Thymus (tissue), 14 donors: ENCODE results near the gene NBPF11. TPM values are rescaled to one million over a fixed set of nuclear protein-coding genes. Genes with fewer than 3 reads are reported as not detected.
"Not testable (repeated sequence)": the region's sequence is repeated elsewhere in the genome, so short reads cannot be mapped to it uniquely, and the experiment has no call there.

ENCODE experiments used
- DNase-seq, 9 donors: peaks; one replicate each; pipeline ENCODE4 v3.0.0-alpha.2; 2013; ENCODE audit warnings: low spot score in 9 of 9, low read depth in 6 of 9, missing footprints in 1 of 9
- H3K27ac ChIP-seq, 2 donors: one replicate each; pipeline ENCODE4 v1.5.1; 2013; ENCODE audit warnings: control low read depth in 1 of 2, low read depth in 1 of 2, low read length in 1 of 2, mild to moderate bottlenecking in 1 of 2, moderate library complexity in 1 of 2
- H3K27me3 ChIP-seq, 2 donors: one replicate each; pipeline ENCODE4 v1.5.1; 2013; ENCODE audit warnings: low read length in 1 of 2; ENCODE audit not compliant: control insufficient read depth in 2 of 2, insufficient read depth in 1 of 2
- H3K36me3 ChIP-seq, 2 donors: one replicate each; pipeline ENCODE4 v1.5.1; 2013; ENCODE audit warnings: low read length in 1 of 2, mild to moderate bottlenecking in 1 of 2, moderate library complexity in 1 of 2; ENCODE audit not compliant: control insufficient read depth in 2 of 2, insufficient read depth in 2 of 2
- H3K4me1 ChIP-seq, 2 donors: one replicate each; pipeline ENCODE4 v1.5.1; 2013; ENCODE audit warnings: low read length in 2 of 2; ENCODE audit not compliant: control insufficient read depth in 2 of 2, insufficient read depth in 2 of 2
- H3K4me3 ChIP-seq, 2 donors: one replicate each; pipeline ENCODE4 v1.5.1; 2013; ENCODE audit warnings: low read length in 2 of 2, control low read depth in 1 of 2, mild to moderate bottlenecking in 1 of 2
- H3K9me3 ChIP-seq, 2 donors: one replicate each; pipeline ENCODE4 v1.5.1; 2013; ENCODE audit warnings: low read length in 1 of 2, mild to moderate bottlenecking in 1 of 2; ENCODE audit not compliant: control insufficient read depth in 2 of 2, insufficient read depth in 1 of 2
- WGBS: extraction: QIAGEN DNeasy Blood & Tissue Kit; methylation state at CpG from one replicate; pipeline ENCODE4 v1.1.7; 2013; 5-methylcytosine and 5-hydroxymethylcytosine counted together
- long read RNA-seq, 10 donors: transcript quantifications; one replicate each; lab custom pipeline, GENCODE V29; 2026
- polyA plus RNA-seq: library from polyadenylated mRNA; stranded (reverse); fragments of 200-250 nt; gene quantifications from one replicate; pipeline ENCODE4 v1.2.3, GENCODE V29; 2013
- total RNA-seq: library from RNA; stranded (reverse); fragments of 120-200 nt; gene quantifications from one replicate; pipeline ENCODE4 v1.2.4, GENCODE V29; 2013
- donor health status: healthy.

The NBPF11 gene
- total RNA-seq (5.9 TPM), polyA plus RNA-seq (12.9 TPM)
- long read RNA-seq, donor 1, result 0 reads
- long read RNA-seq, donor 2, partial matches to known transcripts, result 5 of 5 reads
- long read RNA-seq, donor 2, other reads (novel, unspliced or antisense), result 0 of 5 reads
- long read RNA-seq, donor 3, result 0 reads
- long read RNA-seq, donor 4, result 0 reads
- long read RNA-seq, donor 5, result 0 reads
- long read RNA-seq, donor 6, result 0 reads
- long read RNA-seq, donor 7, result 0 reads
- long read RNA-seq, donor 8, result 0 reads
- long read RNA-seq, donor 9, result 0 reads
- long read RNA-seq, donor 10, result 0 reads

GRCh38 chr1:148151911-148152656 is at the start of gene NBPF11:
TSS of gene NBPF11 (minus strand) at chr1:148152281. CDS start at chr1:148127003, 25,278 bp downstream.
- H3K27ac ChIP-seq, result peak within 1 kb of the TSS; percentile 14 to 65
- H3K27me3 ChIP-seq, H3K4me1 ChIP-seq, H3K36me3 ChIP-seq, H3K9me3 ChIP-seq: not testable (repeated sequence)
- under 1% methylated on average over 44 of the region's 45 CpGs for WGBS
- DNase-seq, result peak; percentile 25 to 79 (median 39)
- H3K4me3 ChIP-seq, result peak within 1 kb of the TSS; percentile 61 to 64

GRCh38 chr1:148197396-148197795 is 45.3 kb upstream of the NBPF11 start:
- H3K36me3 ChIP-seq, H3K9me3 ChIP-seq, H3K4me1 ChIP-seq, H3K27me3 ChIP-seq, H3K27ac ChIP-seq, DNase-seq, H3K4me3 ChIP-seq: not testable (repeated sequence)
- WGBS, result no CpG with 5 or more reads among the region's 3 CpGs

GRCh38 chr1:148196949-148197348 is 44.9 kb upstream of the NBPF11 start:
- H3K36me3 ChIP-seq, H3K4me1 ChIP-seq, DNase-seq, H3K9me3 ChIP-seq, H3K27me3 ChIP-seq, H3K27ac ChIP-seq, H3K4me3 ChIP-seq: not testable (repeated sequence)
- no CpG with 5 or more reads among the region's 1 CpG for WGBS

GRCh38 chr1:148195115-148195514 is 43.0 kb upstream of the NBPF11 start:
- WGBS, result 81% methylated on average over 1 of the region's 2 CpGs
- not testable (repeated sequence) for H3K36me3 ChIP-seq, DNase-seq, H3K27me3 ChIP-seq, H3K4me1 ChIP-seq, H3K9me3 ChIP-seq, H3K27ac ChIP-seq, H3K4me3 ChIP-seq

- not testable (repeated sequence) for H3K4me3 ChIP-seq, H3K36me3 ChIP-seq, H3K4me1 ChIP-seq, H3K9me3 ChIP-seq, H3K27ac ChIP-seq, DNase-seq, H3K27me3 ChIP-seq
Measured at GRCh38 chr1:148188768-148189167, 36.7 kb upstream of the NBPF11 start.

- H3K9me3 ChIP-seq, H3K4me1 ChIP-seq, H3K27ac ChIP-seq, H3K36me3 ChIP-seq, H3K4me3 ChIP-seq, H3K27me3 ChIP-seq, DNase-seq: not testable (repeated sequence)
Measured at GRCh38 chr1:148178682-148179081, 26.6 kb upstream of the NBPF11 start.

GRCh38 chr1:148175414-148175813 is 23.3 kb upstream of the NBPF11 start:
- H3K4me3 ChIP-seq, result not testable (repeated sequence)

GRCh38 chr1:148171995-148172394 is 19.9 kb upstream of the NBPF11 start:
- H3K4me1 ChIP-seq, DNase-seq, H3K27ac ChIP-seq, H3K27me3 ChIP-seq, H3K4me3 ChIP-seq, H3K9me3 ChIP-seq, H3K36me3 ChIP-seq: not testable (repeated sequence)

More at GRCh38 chr1:148175414-148175813, 23.3 kb upstream of the NBPF11 start:
- DNase-seq, H3K27me3 ChIP-seq, H3K36me3 ChIP-seq, H3K4me1 ChIP-seq, H3K27ac ChIP-seq, H3K9me3 ChIP-seq: not testable (repeated sequence)
- 90% methylated on average over 2 of the region's 2 CpGs for WGBS

GRCh38 chr1:148166558-148167492 is 14.7 kb upstream of the NBPF11 start:
- Histone ChIP-seq H3K36me3 (no peaks in the 10 kb centered on the region), H3K4me3 (no peak overlapping the region)
- DNase-seq, result no peak

More at GRCh38 chr1:148166558-148167492, 14.7 kb upstream of the NBPF11 start:
- no peaks in the 10 kb centered on the region for H3K4me1 ChIP-seq
- no peaks in the 10 kb centered on the region for H3K9me3 ChIP-seq
- H3K27me3 ChIP-seq, result peaks cover 0 to 8% of the 10 kb centered on the region in 2 donors
- 93% methylated on average over 4 of the region's 4 CpGs for WGBS
- H3K27ac ChIP-seq, result no peak overlapping the region
